C4-2B (cell line): Measurements from ENCODE around the gene CEP295NL.

Experiments
- ZFX ChIP-seq: fragments of 450-650 bp; IDR thresholded peaks from 2 replicates; pipeline ENCODE4 v1.6.1; 2017
- TF ChIP-seq, protein P1 (sequence below): fragments of 450-650 bp; conservative IDR thresholded peaks from 2 replicates; pipeline ENCODE4 v1.5.1; 2017; ENCODE audit warnings: mild to moderate bottlenecking

DNA sequence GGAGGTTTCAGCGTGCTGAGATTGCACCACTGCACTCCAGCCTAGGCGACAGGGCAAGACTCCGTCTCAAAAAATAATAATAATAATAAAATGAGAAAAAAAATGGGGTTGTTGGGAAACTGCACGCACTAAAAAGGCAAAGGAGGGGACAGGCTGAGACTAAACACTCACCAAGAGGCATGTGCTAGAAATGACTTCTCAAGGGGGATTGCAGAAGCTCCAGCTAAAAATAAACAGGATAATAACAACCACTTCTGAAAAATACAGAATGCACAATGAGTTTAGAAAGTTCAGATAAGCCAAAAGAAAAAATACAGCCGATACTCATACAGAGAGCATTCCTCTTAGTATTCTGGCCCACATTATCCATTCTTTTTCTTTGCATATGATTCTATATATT is 37.3 kb upstream of the CEP295NL start:
- TF ChIP-seq, protein P1, sequence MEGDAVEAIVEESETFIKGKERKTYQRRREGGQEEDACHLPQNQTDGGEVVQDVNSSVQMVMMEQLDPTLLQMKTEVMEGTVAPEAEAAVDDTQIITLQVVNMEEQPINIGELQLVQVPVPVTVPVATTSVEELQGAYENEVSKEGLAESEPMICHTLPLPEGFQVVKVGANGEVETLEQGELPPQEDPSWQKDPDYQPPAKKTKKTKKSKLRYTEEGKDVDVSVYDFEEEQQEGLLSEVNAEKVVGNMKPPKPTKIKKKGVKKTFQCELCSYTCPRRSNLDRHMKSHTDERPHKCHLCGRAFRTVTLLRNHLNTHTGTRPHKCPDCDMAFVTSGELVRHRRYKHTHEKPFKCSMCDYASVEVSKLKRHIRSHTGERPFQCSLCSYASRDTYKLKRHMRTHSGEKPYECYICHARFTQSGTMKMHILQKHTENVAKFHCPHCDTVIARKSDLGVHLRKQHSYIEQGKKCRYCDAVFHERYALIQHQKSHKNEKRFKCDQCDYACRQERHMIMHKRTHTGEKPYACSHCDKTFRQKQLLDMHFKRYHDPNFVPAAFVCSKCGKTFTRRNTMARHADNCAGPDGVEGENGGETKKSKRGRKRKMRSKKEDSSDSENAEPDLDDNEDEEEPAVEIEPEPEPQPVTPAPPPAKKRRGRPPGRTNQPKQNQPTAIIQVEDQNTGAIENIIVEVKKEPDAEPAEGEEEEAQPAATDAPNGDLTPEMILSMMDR, result no peak
- TF ChIP-seq ZFX, result no peak
